PC-3 (cell line): ENCODE data around the gene AMPD3.

Source experiments
- CTCF ChIP-seq: fragments of 300-600 bp; sonication (generic); conservative IDR thresholded peaks from 2 replicates; pipeline ENCODE4 v1.5.1; 2017; ENCODE audit warnings: antibody characterized with exemption, low read depth, mild to moderate bottlenecking, low read length
- EZH2phosphoT487 ChIP-seq: fragments of 300-600 bp; sonication (generic); IDR thresholded peaks from 2 replicates; pipeline ENCODE4 v1.6.1; 2018; ENCODE audit warnings: mild to moderate bottlenecking, antibody characterized with exemption, low read length, borderline replicate concordance

DNA sequence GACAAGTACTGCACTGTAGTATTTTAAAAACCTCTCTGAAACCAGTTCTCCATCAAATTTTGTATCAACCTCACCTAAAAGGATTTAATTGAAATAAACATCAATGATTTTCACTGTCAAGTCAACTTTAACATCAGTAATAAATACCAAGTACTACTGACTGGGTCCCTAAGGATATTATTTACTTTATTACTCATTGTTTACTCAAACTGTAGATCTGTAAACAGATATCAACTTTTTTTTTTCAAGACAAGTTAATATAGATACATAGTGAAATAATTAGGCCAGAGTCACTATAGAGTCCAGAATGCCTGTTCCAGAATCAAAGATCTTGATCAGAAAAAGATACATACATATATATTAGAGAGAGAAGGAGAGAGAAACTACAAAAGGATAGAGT is 84.3 kb downstream of the AMPD3 start:
- TF ChIP-seq CTCF, result no peak
- TF ChIP-seq EZH2phosphoT487, result no peak
